ENCODE measurements around the gene NPM3.

The NPM3 gene

DNA sequence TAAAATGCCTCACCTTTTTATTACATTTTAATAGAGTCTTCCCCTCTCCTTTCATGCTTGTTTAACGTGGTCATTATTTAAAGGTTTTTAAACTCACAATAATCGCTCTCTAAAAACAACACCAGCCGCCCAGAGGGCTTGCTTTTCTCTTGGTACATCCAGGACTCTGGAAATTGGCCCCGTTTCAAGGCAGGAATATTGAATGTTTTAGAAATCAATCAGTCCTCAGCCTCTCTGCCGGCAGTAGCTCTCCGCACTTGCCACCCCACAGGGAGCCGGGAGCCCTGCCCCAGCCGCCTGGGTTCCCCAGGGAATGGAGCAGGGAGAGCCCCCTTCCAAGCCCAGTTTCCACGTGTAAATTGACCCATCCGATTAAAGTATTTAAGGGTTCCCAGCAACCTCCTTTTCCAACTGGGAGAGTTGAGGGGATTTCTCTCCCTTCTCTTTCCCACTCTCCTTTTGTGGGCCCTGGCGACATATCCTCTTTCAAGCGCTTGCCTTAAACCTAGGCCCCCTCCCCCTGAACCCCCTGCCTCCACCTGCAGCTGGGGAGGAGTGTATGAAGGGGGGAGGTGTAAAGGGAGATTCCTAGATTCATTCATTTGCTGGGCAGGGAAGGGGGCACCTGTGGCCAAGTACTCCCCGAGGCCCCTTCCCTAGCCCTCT lies 9.2 kb downstream of the NPM3 start:
- DNase-seq: no peak

DNA sequence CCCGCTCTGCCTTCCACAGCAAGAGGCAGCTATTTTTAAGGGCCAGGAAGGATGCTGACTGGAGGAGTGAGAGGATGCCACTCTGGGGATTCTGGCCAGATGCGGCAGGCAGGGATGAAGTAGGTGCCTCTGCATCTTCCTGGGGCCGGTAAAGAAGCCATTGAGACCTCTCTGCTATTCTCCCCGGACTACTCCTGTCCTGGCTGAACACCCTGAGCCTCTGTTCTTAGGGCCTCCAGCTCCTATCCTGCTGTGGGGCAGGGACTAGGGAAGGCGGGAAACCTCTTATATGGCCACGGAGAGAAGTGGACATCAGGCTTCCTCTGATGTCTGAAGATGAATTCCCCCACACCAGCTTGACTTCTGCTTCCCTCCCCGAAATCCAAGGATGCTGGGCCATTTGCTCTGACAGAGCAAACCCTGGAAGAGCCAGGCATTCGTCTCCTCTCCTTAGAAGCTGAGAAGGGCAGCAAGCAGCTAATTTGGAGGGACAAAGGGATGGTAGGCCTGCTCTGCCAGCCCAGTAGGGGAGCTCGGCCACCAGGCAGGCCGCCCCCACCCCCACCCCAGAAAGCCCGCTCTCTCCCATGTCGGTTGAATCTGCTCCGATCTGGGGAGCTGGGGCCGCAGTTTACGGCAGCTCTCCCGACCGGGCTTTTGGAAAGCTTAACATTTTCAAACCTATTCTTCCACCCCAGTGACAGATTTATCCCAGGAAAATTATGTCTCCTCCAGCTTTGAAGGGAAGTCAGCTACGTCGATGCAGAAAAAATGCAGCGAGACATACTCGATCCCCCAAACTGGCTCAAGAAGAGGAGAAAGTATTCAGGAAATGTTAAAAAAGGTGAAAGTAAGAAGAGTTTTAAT lies 10.1 kb downstream of the NPM3 start:
- no peak for DNase-seq

DNA sequence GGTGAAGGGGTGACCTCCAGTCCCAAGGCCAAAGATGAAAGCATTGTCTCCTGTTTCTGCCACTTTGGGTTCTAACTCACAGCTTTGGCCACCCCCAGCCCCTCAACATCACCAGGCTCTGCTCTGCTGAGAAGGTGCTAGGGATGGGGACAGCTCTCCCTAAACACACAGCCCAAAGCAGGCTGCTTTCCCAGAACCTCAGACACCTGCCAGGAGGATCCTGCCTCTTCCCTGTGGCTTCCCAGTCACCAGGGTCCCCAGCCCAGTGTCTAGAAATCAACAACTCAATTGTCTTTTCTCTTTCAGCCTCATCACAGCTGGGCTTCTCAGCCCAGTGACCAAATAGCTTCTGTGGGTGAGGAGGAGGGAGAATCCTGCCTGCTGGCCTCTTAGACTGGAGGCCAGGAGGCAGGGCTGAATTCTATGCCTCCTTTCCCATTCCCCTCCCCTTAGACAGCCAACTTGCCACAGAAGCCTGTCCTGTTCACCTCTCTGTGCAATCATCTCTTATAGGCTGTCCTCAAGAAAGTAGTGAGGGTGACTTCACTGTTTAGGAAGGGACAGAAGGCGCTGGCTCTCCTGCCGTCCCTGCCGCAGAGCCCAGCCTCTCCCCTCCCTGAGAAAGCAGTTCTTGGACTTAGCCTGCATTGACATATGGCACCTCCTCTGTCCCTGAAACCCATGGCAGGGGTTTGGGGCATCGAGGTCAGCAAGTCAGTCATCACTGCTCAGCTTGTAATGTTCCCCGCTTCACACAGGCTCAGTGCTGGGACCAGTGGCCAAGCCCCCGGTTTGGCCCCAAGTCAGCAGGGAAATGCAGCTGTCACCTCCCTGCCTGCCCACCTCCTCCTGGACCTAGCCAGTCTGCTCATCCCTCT lies 11.0 kb downstream of the NPM3 start:
- DNase-seq: no peak

DNA sequence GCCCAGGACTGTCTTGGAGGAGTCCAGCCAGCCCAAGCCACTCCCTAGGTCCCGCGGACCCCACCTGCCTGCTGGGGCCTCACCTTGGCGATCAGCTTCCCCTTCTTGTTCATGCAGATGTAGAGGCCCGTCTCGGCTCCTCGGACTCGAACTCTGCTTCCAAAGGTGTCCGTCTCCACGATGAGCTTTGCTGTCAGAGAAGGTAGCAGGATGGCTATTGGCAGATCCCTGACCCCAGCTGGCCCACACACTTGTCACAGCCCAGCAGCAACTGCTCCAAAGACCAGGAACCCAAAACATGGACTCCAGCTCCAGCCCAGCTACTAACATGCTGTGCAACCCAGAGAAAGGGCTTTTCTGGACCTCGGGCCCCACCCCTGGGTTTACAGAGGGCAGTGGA lies 11.9 kb downstream of the NPM3 start:
- DNase-seq: no peak

DNA sequence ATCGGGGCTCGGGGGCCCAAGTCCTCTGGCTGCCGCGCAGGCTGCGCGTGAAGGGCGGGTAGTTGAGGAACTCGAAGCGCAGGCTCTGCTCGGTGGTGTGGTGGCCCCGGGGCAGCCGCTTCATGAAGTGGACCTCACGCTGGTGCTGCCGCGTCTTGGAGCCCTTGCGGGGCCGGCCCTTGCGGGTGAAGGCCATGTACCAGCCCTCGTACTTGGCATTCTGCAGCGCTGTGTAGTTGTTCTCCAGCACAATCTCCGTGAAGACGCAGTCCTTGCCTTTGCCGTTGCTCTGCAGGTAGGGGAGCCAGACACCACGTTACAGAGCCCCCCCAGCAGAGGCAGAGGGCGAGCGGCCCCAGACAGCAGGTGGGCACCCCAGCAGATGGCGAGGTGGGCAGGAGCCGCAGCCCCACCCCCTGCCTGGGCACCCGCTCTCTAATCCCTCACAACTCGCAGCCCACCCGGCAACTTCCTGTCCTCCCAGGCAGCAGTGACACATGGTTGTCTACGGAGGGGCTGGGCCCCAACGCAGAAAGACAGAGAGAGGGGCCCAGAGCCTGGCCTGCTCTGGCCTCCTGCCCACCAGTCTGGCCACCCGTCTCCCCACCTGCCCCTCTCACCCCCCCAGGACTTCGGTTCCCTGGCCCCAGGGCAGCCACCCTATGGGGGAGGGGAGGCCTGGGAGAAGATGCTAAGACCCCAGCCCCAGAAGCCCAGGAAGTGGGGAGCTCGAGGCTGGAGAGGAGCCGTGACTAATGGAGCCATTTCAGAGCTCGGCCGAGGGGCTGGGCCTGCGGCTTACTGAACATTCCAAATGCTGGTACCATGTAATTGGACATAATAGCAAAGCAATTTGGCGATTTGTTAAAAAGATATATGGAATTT lies 12.7 kb downstream of the NPM3 start:
- DNase-seq: no peak

DNA sequence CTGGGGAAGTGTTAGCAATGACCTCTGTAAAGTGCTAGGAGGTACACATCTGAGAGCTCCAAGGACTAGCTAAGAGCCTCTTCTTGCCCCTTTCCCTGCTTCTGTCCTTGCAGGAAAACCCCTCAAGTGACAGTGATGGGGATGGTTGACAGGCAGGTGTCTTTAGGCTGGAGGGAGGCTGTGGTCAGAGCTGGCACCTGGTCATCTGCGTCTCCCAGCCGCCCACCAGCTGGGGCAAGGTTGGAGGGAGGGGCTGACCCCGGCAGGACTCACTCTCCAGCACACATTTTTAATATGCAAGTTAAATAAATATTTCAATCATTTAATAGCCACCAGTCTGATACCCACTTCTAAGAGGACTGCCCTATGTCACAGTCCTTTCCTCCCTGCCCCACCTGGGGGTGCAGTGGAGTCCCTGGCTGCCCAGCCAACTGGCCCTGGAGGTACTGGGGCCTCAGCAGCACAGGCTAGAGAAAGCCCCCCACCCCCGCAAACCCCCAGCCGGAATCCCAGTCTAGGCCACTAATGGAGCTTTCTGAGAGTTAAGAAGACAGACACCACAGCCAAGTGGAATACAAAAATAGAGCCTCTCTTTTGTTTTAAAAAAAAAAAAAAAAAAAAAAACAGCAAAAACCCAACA lies 13.6 kb downstream of the NPM3 start:
- DNase-seq: no peak

DNA sequence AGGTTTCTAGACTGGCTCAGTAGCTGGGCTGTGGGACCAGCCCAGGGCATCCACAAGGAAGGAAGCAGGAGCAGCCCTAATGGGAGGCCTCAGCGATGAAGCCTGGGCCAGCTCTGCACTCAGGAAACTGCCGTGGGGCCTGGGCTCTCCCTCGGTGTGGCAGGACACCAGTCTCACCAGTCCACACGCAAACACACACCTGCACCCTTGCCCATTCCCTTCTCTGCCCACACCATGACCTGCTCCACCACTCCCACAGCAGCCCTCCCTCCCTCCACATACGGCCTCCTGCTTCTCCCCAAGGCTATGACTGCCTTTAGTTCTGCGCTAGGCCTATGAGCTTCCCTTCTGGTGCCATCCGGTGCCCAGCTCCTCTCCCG lies 14.5 kb downstream of the NPM3 start:
- no peak for DNase-seq

DNA sequence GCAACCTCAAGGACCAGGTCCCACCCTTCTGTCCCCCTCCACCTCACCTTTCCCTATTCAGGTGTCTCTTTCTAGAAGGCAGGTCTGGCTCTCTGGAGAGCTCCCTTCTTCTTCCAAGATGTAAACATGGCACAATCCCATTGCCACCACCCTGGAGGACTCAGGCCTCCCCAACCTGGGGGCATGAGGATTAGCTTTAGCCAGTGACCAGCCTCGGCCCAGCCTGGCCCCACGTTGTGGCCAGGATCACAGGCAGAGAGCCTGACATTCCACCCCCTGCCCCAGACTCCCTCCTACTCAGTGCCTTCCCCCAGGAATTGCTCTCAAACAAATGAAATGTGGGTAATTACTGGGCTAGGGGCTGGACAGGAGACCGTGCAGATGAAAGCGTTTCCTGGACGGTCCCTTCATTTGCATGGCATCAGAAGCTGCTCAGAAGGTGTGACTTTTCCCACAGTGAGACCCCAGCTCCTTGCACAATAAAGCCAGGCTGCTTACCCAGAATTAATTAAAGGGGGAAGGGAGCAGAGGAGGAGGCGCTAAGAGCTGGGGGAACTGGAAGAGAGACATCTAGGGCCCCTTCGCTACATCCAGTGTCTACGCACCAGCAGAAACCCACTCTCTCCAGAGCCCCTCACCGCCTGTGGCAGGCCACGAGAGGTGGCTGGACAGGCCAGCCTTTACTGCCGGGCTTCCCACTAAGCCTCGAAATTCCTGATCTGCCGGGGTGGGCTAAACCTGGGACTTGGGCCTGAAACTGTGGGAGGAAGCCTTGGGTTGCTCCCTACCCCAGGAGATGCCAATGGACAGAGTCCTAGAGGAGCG lies 15.1 kb downstream of the NPM3 start:
- DNase-seq: no peak

DNA sequence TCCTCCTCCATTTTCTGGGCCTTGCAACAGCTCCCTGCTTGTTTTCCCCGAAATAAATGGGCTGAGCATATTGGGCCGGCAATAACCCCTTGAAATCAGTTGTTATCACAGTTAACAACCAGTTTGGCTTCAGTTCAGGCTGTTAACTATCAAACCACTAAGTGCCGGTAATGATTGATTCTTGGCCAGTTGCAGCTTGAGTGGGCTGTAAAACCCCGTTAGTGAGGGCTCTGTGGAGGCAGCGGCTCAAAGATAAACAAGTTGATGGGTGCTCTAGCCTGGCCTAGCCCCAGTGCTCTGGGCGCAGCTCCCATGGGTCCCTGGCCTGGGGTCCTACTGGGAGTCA lies 15.7 kb downstream of the NPM3 start:
- DNase-seq: no peak

DNA sequence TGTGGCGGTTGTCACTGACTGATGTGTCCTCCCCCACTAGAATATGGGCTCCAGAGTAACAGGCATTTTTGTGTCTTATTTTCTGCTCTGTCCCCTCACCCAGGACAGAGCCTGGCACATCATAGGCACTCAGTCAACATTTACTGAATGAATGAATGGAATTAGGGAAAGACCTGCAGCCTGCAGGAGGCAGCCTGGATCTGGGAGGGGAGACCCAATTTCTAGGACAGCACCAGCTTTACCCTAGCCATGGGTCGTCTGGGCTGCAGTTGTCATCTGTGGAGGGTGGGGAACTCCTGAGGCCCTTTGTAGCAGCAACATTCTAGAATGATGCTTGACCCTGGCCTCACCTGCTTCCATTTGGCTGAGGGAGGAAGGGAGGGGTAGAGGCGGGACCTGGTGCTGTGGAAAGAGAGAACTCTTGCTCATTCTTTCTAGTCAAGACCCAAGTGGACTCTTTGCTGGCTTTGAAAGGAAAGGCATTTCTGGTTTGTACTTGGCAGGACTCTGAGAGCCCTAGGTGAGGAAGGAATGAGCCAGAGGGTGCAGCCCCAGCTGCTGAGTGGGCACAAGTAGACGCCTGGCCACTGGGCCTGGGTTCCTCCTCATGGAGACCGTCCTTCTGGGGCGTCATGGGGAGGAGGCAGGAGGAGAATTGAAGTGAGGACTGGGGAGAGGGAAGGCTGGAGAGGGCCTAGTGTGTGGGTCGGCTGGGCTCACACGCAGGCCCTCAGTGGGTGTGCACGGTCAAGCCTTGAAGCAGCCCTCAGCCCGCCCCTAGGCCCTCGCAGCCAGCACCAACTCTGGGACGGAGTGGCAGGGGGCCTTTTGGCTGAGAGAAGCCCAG lies 16.3 kb downstream of the NPM3 start:
- DNase-seq: no peak

DNA sequence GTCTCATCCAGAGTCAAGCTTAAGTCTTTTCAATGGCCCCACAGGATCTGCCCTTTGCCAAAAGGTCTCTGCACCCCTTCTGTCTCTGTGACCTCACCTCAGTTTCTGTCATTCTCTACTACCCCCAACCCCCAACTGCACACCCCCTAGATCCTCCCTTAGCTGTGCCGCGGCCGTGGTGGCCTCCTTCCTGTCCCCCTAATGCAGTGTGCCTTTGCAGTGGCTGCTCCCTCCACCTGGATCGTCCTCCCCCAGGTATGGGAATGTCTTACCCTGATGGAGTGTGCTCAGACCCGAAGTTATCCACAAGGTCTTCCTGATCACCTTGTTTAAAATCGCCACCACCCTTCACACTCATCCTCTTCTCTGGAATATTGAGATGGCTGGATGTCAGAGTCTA lies 16.9 kb downstream of the NPM3 start:
- no peak for DNase-seq

DNA sequence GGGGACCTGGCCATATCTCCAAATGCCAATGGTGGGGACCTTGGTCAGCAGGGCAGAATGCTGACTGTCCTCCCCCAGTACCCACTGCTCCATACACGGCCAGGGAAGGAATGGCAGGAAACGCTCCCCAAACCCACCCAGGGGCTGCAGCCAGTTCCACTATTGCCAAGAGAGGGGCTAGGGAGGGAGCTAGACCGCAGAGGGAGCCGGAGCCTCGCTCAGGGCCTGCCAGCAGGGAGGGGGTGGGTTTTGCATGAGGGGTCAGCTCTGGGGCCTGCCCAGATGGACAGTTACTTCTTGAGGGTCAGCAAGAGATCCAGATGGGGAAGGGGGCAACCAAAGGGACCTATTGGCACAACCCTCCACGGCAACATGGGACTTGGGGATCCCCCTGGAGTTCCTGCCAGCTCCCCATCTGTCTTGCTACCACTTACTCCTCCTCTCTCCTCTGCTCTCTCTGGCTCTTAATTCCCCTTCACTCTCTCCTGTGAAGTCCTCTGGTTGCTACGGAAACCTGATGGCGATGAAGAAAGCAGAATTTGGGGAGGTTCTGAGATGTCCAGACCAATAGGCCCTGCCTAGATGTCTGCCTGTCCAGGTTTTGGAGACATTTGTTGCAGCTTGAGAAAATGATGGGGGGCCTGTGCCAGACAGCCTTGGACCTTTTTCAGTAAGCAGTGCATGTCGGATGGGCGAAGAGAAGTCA lies 20.0 kb downstream of the NPM3 start:
- no peak for DNase-seq

DNA sequence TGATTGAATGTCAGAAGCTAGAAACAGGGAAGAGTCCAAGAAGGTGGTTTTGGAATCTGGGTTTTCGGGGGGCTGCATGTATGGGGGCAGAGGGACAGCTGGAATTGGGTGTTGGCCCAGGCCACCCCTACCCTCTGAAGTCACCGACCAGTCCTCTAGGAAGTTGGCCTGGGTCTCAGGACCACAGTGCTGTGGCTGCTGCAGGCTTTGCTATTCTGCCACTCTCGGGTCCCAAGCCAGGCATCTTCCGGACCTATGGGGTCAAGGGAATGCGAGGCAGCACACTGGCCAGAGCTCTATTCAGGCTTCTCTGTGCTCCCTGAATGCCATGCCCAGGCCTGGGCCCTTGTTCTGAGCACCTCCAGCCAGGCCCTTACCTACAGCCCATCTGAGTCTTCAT lies 20.5 kb downstream of the NPM3 start:
- no peak for DNase-seq

DNA sequence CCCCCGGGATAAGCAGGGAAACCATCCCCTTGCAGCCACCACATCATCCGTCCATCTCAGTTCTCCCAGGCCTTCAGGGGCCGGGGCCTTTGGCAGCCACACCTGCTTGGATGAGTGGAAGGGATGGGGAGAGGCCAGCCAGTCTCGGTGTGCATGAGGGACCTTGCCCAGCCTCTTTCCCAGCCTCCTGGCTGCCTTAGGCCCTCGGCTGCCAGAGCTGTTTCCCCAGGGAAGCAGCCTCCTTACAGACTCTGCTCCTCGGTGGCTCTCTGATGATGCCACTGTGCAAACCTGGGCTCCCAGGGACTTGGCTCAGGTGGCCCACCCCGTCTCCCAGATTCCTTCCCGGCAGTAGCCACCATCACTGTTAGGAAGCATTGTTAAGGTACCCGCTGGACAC lies 22.0 kb downstream of the NPM3 start:
- DNase-seq: no peak

DNA sequence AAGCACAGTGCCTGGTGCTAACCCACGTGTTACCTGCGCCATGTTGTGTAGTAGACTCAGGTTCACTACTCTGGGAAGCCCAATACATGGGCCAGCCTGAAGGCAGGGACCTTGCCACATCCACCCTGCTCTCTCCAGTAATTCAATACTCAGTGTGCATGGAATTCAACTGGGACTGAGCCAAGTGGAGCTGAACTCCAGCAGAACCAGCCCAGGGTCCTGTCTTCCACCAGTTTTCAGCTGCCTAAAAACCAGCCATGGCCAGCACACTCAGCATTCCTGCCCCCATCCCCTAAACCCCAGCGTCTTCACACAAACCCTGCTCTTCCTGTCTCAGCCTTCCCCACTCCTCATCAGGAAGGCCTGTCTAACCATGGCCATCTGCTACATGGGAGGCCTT lies 22.7 kb downstream of the NPM3 start:
- DNase-seq: no peak

DNA sequence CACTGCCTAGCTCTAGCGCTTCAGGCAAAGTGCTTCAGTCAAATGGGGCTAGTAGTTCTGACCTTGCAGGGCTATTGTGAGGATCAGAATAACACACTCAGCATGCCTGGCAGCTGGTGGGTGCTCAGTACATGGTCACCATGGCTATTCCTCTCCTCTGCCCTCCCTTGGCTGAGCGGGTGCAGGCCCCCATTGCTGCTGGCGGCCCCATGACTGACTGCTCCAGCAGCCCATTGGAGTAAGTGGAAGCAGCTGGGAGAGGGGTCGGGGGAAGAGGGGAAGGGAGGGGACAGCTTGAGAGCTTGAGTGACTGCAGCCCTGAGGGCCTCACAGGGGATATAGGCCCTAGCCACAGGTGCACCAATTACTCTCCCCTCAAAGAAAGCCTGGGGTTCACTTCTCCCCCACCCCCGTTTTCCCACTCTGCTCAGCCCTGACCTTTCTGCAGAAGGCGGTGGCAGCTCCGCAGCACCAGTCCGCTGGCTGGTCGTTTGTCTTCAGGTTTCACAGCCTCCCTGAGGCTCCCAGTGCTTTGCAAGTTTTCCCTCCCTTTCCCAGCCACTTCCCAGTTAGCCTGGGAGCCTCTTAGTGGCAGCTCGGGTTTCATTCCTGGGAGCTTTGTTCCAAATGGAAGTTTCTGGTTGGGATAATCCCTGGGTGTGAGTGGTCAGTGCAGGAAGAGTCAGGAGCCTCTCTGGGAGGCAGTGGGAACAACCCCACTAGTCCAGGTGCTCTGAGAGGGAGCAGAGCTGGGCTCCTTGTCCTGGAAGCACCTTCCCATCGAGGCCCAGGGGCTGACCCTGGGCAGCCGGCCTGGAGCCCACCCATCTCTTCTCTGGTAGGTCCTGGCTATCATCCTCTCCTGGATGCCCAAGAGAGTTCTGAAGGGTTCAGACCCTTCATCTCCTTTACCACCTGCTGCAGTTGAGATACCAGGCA lies 23.7 kb downstream of the NPM3 start:
- no peak for DNase-seq

DNA sequence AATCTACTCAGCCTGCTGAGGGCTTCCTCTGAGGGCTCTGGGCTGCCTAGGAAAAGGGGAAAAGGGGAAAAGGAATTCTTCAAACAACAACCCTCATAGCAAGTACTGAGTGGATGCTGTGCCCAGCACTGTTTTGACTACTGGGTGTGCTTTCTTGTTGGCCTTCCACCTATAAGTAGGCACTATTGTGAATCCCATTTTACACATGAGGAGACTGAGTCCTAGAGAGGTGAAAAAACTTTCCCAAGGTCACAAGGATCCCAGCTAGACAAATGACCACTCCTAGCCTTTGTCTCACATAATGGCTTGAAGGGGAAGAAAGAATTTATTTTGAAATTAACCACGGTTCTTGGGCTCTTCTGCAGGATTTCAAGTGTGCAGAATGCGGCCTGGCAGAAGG lies 24.4 kb downstream of the NPM3 start:
- DNase-seq: no peak

DNA sequence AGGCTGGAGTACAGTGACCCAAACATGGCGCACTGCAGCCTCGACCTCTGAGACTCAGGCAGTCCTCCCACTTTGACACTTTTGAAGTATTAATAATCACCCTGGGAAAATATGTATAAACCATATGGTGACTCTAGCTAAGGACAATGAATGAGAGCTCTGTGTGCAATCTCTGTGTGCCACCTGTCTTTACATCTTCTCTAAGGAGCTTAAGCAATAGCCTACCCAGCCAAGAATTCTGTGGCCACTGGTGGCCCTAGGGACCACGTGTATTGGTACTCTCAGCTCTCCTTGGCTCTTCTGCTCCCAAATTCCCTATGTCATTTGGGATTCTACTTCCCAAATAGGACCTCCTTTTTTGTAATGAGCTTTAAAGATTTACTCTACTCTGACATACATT lies 31.0 kb downstream of the NPM3 start:
- DNase-seq: no peak
